ENCODE measurements around the gene XPO4. TPM values are rescaled to one million over a fixed set of nuclear protein-coding genes. Genes with fewer than 3 reads are reported as not detected.

The XPO4 gene
- total and polyA plus RNA-seq, 11 donors = 4.8 to 53.7 (median 25.6) TPM

- H3K36me3 ChIP-seq = peaks cover 0 to 57% (median 35%) of the 10 kb centered on the region in 9 donors
These were observed 45.9 kb downstream of the XPO4 start for GRCh38 chr13:20856650-20857049.

GRCh38 chr13:20851844-20852402 is 50.6 kb downstream of the XPO4 start:
- no peak overlapping the region for H3K4me3 ChIP-seq
- intact Hi-C loops (cut with DNase I) = loop anchor here in 1 of 10 donors (10.0 kb wide), 1 partner anchor 147 kb away; the partner anchor contains the start of gene IL17D
- H3K9me3 ChIP-seq = no peaks in the 10 kb centered on the region
- no peak for ATAC-seq
- peaks cover 0 to 27% (median 9%) of the 10 kb centered on the region in 12 donors for H3K4me1 ChIP-seq
- no peak for TF ChIP-seq POLR2A (IDR thresholded peaks at IDR 0.05)
- no peak for TF ChIP-seq CTCF (IDR thresholded peaks at IDR 0.05)
- peaks cover 0 to 25% (median 13%) of the 10 kb centered on the region in 9 donors for H3K36me3 ChIP-seq
- no peak for DNase-seq
- H3K27ac ChIP-seq = no peak overlapping the region
- no peaks in the 10 kb centered on the region for H3K27me3 ChIP-seq
- WGBS, 4 donors = 91 to 93% (median 92%) methylated on average over 4 of the region's 4 CpGs

More at GRCh38 chr13:20856650-20857049, 45.9 kb downstream of the XPO4 start:
- TF ChIP-seq POLR2A (IDR thresholded peaks at IDR 0.05) (no peak), CTCF (IDR thresholded peaks at IDR 0.05) (no peak)
- DNase-seq (no peak), ATAC-seq (no peak)
- Histone ChIP-seq H3K4me3 (no peak overlapping the region), H3K9me3 (no peaks in the 10 kb centered on the region), H3K4me1 (no peaks in the 10 kb centered on the region), H3K27me3 (no peaks in the 10 kb centered on the region), H3K27ac (no peak overlapping the region)
- intact Hi-C loops (cut with DNase I) = loop anchor here in 1 of 10 donors (10.0 kb wide), 1 partner anchor 152 kb away; the partner anchor contains the start of gene IL17D
- 84 to 88% (median 87%) methylated on average over 5 of the region's 5 CpGs for WGBS, 4 donors

GRCh38 chr13:20848944-20849343 is 53.6 kb downstream of the XPO4 start:
- H3K9me3 ChIP-seq = no peaks in the 10 kb centered on the region
- H3K27me3 ChIP-seq = no peaks in the 10 kb centered on the region
- peaks cover 0 to 37% (median 11%) of the 10 kb centered on the region in 12 donors for H3K4me1 ChIP-seq
- DNase-seq (no peak), ATAC-seq (peak; percentile 68 to 88 (median 79))
- H3K27ac ChIP-seq = peak overlapping the region in 11 of 12 donors; percentile 8 to 61 (median 43)
- peaks cover 0 to 14% (median 3%) of the 10 kb centered on the region in 9 donors for H3K36me3 ChIP-seq
- H3K4me3 ChIP-seq = peak overlapping the region in 1 of 12 donors; percentile 24
- no peak for TF ChIP-seq POLR2A (IDR thresholded peaks at IDR 0.05)
- intact Hi-C loops (cut with DNase I) = loop anchor here in 1 of 10 donors (5.0 kb wide), 1 partner anchor 53 kb away; the partner anchor contains the start of gene XPO4
- WGBS, 4 donors = 24 to 51% (median 37%) methylated on average over 1 of the region's 1 CpG

GRCh38 chr13:20848203-20848602 is 54.3 kb downstream of the XPO4 start:
- H3K27me3 ChIP-seq = no peaks in the 10 kb centered on the region
- intact Hi-C loops (cut with DNase I) = loop anchor here in 1 of 10 donors (5.0 kb wide), 1 partner anchor 54 kb away; the partner anchor contains the start of gene XPO4
- ATAC-seq (no peak), DNase-seq (no peak)
- peak overlapping the region in 11 of 12 donors; percentile 8 to 61 (median 48) for H3K27ac ChIP-seq
- H3K36me3 ChIP-seq = peaks cover 0 to 7% (median 0%) of the 10 kb centered on the region in 9 donors
- peaks cover 0 to 42% (median 15%) of the 10 kb centered on the region in 12 donors for H3K4me1 ChIP-seq
- no peak for TF ChIP-seq POLR2A (IDR thresholded peaks at IDR 0.05)
- TF ChIP-seq CTCF (IDR thresholded peaks at IDR 0.05) = no peak
- H3K9me3 ChIP-seq = no peaks in the 10 kb centered on the region
- H3K4me3 ChIP-seq = peak overlapping the region in 1 of 12 donors; percentile 24

Data from heart left ventricle (tissue), 16 donors.